NCI-H446 treated with DMSO at 0.1 percent for 48 hours (cell line): ENCODE results near the gene SMOC2.

Source experiments
- DNase-seq: peaks from one replicate; lab custom pipeline; 2025; lab: John Stamatoyannopoulos, UW

SMOC2 gene, protein sequence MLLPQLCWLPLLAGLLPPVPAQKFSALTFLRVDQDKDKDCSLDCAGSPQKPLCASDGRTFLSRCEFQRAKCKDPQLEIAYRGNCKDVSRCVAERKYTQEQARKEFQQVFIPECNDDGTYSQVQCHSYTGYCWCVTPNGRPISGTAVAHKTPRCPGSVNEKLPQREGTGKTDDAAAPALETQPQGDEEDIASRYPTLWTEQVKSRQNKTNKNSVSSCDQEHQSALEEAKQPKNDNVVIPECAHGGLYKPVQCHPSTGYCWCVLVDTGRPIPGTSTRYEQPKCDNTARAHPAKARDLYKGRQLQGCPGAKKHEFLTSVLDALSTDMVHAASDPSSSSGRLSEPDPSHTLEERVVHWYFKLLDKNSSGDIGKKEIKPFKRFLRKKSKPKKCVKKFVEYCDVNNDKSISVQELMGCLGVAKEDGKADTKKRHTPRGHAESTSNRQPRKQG

DNA sequence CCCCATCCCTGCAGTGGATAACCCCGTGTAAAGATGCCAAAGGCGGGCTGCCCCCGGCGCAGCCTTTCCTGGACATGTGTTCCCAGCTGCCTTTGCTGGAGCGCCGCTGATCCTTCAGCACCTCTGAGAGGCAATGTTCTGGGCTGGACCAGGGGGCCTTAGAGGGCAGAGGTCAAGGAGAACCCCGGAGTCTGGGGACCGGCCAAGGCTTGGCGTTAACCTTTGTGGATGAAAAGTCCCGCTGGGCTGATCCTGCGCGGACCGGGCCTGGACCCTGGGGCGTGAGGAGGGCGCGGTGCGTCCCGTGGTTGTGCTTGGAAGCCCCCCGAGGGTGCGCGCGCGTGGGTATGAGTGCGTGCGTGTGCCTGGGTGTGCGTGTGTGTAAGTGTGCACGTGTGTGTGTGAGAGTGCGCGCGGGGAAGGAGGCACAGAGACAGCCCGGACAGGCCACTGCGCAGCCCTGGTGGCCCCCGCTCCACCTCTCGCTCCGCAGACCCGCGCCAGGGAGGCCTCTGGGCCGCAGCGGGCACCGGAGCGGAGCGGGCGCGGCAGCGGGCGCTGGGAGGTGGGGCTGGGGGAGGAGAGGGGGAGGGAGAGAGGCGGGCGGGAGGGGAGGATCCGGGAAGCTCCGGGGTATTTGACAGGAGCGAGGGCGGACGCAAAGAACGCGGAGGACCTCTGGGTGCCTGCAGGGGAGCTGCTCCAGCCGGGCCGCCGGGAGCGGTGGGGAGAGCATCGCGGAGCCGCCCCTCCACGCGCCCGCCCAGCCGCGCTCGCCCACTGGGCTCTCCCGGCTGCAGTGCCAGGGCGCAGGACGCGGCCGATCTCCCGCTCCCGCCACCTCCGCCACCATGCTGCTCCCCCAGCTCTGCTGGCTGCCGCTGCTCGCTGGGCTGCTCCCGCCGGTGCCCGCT is at the start of gene SMOC2:
TSS of gene SMOC2 (plus strand) at position 665 of the 914 bp plus-strand sequence. CDS start at position 852, 187 bp downstream.
- no peak for DNase-seq

DNA sequence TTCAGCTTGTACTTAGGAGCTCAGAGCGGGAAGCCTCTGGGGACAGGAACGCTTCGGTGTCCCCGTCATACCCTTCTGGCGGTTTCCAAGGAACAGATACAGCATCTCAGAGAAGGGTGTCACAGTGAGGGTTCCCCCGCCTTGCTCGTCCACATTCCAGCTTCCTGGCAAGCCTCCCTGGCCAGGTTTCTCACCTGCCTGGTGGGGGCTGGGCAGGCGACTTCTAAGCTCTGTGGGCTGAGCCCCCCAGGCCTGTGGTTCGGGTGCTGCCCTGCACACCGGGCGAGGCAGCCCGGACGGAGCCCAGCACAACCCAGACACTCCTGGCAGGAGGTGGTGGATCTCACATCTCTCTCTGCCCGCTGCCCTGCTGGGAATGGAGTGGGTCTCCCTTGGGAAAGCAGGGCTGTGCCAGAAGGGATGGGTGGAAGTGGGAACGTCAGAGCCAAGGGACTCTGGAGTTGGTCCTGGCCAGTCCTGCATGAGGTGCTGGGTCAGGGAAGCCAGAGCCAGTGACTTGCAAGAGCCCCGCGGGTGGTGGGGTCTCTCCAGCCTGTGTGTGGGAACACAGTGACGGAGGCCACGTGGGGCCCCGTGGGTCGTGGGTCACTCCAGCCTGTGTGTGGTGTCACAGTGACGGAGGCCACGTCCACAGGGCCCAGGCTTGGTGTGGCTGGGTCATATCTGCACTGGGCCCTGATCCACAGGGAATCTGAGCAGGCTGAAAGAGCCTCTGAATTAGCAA is 47.7 kb upstream of the SMOC2 start:
- no peak for DNase-seq

DNA sequence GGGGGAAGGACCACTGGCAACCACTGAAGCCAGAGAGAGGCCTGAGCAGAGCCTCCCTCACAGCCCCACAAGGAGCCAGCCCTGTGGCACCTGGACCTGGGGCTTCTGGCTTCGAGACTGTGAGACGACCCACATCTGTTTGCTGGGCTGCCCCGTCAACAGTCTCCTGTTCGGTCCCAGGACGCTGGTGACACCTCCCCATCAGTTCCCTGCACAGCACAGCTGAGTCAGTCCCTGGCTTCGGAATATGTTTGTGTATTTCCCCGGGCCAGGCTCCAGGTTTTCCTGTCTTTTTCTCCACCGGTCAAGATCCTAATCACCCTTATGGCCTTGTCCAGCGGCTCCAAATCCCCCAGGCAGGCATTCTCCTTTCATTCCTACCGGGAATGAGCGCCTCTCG is 46.4 kb upstream of the SMOC2 start:
- no peak for DNase-seq

DNA sequence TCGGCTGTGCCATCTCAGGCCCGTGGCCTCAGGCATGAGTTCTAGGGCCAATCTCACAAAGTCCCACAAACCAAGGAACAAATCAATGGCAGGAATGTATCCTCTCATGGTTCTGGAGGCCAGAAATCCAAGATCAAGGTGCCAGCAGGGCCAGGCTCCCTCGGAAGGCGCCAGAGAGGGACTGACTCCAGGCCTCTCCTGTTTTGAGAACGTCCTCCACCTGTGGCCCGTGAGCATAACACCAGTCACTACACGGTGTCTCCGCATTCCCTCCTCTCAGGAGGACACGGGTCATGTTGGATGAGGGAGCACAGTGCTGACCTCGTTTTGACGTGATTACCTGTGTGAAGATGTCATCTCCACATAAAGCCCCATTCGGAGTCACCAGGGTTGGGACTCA is 45.0 kb upstream of the SMOC2 start:
- DNase-seq, result no peak

DNA sequence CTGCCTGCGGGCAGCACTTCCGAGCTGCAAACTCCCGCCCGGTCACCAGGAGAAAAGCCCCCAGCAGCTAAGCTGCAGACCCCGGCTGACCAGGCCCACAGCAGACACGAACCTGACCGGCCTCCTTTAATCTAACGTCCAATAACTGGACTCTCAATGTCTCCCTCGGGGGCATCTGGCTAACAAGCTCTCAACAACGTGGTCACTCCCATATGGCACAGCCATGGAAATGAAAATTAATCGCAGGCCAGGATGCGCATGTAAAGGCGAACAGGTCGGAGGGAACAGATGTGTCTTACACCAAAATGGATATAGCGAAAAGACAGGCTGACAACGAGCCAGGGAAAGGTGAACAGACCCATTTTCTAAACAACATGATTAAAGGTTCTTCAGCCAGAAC is 44.4 kb upstream of the SMOC2 start:
- no peak for DNase-seq

DNA sequence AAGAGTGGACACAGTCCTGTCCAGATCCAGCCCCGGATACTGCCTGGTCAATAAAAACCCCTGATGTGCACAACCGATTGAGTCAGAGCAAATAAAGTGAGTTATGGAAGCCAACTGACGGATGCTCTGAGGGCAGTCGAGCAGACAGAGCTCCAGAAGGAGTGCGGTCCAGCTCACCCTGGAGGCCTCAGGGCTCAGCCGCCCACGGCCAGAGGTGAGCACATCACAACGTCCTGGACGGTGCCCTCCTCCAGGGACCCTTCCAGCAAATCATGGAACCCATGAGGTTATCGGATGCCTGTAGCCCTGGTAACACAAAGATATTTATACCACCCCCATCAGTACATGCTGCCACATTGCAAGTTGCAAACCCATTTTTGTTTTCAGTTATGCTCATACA is 44.0 kb upstream of the SMOC2 start:
- no peak for DNase-seq

DNA sequence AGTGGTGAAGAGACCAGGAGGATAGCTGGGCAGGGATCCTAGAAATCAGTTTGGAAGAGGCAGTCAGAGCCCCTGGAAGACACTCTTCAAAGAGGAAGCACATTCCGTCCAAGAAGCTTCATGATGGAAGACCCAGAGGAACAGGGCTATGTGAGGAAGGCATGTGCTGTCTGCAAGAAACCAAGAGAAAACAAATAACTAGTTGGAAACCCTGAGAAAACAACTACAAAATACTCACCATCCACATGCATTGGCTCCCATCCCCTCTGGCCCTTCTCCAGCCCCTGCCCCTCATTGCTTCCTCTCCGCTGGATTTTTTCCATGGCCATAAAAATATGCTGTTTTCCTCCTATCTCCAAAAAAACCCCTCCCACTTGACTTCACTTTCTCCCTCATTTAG is 40.9 kb upstream of the SMOC2 start:
- no peak for DNase-seq

DNA sequence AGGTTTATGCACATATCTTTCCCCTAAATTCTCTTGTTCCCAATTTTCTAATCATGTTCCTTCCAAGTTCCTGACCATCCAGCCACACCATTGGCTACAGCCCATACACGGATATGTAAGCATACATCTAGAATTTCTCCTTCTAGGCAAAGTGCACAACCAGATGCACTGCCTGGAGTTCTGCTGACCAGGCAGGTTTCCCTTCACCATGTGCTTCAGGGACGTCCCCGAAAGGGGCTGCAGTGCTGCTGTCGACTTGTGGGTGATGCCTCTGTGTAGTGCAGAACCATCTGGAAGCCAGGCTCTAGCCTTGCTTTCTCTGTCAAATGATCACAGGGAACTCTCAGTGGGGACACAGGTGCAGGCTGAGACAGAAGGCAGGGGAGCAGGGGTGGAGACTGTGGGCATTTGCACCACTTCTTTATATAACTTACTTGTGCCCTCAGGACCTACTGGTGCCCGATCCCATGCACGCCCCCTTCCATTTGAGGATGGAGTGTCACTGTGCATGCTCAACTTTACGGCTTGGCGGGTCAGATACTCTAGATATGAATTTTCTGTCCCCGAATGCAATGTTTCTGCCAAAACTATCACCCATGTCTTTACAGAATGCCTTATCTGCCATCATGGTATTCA is 37.5 kb upstream of the SMOC2 start:
- no peak for DNase-seq

DNA sequence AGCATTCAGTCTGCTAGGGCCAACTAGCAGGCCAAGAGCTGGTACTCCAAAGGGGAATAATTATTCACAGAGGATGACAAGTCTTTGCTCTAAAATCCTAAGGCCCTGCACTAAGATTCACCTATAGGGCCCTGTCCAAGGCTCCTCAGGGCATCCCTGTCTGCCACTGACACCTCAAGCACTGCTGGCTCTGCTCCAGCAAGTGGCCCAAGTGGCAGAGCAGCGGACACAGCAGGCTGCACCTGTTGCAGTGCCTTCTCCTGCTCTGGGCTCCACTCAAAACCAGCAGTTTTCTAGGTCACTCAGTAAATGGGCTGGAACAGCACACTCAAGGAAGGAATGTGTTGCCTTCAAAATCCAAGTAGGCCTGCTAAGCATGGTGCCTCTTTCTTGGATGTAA is 36.4 kb upstream of the SMOC2 start:
- no peak for DNase-seq

DNA sequence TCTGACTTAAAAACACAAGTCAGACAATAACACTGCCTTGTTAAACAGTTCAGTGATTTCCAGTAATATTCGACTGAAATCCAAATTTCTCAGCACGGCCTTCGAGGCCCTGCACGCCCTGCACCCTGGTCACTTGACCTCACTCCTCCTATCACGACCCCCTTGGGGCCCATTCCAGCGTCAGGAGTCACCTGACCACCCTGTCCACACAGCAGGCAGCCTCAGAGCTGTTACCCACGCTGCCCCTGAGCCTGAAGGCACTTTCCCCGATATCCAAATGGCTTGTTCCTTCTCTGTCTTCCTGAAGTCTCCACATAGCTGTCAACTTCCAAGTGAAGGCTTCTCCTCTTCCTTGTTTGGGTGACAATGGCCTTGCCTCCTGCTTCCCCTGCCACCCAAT is 33.1 kb upstream of the SMOC2 start:
- no peak for DNase-seq

DNA sequence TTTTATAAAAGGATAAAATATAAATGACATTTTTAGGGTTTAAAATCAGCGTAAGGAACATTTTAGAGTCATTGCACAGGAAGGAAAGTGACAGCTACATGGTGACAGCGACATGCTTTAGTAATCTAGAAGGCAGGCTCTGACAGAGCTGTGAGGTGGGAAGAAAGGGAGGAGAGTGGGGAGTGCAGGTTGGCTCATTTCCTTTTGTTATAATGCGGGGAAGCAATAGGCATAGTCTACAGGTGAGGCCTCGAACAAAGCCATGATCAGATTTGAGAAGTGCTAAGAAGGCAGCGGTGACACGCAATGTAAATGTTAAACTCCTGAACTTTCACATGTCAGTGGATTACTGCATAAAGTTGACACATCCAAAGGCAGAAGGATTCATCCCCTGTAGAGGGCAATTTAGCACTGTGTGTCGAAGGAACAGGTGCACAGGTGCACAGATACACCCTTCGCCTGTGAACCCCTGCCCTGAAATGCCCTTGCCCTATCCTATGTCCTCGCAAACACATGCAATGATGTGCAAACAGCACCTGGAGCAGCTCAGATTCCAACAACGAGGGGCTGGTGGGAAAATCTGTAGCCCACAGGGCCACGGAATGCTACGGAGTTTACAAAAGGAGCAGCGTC is 32.4 kb upstream of the SMOC2 start:
- no peak for DNase-seq

DNA sequence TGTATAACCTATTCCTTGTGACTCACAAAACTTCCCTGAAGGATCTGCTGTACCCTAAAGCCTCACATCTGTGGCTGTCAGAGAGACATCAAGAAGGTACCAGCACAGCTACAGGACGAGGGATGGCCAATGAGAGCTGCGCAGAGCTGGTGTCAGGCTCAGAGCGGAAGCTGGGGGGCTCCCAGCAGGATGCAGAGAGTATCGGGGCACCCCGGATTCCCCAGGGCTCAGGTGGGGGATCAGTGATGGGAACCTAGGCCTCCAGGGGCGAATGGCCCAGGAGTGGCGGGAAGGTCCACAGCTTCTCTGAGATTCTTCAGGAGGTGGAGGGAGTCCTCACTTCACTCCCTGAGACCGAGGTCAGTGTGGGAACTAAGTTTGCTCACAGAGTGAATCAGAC is 30.9 kb upstream of the SMOC2 start:
- no peak for DNase-seq

DNA sequence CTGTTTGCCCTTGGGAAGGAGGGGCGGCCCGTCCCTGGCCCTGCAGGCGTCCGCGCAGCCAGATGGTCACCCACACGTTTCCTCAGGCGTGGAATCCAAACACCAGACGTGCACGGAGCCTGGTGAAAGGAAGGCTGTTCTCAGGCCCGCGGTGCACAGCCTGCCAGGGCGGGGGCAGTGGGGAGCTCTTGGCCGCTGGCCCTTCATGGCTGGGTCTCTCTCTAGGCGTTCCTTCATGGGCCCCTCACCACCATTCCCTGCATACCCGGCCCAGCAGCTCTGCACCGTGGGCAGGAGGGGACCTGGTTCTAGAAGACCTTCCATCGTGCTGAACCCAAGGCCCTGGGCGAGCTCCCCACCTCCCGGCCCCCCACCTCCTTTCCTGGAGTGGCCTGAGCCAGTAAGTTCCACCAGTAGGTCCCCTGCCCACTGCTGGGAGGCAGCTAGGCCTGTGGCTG is 30.4 kb upstream of the SMOC2 start:
- DNase-seq, result no peak

DNA sequence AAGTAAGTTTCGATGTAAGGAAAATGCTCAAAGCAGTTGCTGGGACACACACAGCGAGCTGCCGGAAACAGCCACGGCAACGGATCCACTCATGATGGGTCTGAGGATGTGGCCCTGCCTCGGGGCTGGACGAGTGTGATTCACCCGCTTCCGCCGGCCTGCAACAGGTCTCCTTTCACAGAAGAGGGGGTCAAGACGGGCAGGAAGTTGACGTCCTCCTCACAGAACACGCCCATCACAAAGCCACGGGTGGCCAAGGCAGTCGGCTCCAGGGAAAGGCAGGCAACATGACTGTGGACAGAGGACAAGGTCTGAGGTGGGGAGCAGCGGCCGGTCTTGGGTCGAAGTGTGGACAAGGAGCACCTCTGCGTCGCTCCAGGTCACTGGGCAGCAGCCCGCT is 29.9 kb upstream of the SMOC2 start:
- DNase-seq, result no peak

DNA sequence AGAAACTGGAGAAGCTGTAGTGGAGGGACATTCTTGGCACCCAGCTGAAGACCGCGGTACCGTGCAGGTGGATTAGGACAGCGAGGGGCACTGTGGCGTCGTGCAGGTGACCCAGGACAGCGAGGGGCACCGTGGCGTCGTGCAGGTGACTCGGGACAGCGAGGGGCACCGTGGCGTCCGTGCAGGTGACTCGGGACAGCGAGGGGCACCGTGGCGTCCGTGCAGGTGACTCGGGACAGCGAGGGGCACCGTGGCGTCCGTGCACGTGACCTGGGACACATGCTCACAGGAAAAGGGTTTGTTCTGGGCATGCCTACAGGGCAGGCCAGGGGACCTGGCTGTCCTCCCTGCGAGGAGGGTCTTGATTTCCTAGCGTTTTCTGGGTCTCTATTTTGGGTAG is 29.2 kb upstream of the SMOC2 start:
- no peak for DNase-seq

DNA sequence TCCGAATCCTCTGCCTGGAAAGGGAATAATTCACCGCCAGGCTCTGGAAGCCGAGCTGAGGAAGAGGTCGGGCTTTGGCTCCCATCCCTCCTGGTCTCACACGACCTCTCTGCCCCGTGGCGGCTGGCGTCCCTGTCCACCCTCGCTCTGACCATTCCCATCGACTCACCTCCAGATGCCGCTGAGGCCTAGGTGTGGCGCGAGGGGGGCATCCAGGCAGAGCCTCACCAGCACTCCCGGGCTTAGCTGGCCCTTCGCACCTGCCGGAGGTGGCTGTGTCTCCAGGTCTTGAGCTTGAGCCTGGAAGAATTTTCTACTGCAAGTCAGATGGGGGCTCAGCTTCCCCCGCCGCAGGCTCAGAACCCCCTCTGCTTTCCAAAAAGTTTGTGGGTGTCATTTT is 28.5 kb upstream of the SMOC2 start:
- no peak for DNase-seq

DNA sequence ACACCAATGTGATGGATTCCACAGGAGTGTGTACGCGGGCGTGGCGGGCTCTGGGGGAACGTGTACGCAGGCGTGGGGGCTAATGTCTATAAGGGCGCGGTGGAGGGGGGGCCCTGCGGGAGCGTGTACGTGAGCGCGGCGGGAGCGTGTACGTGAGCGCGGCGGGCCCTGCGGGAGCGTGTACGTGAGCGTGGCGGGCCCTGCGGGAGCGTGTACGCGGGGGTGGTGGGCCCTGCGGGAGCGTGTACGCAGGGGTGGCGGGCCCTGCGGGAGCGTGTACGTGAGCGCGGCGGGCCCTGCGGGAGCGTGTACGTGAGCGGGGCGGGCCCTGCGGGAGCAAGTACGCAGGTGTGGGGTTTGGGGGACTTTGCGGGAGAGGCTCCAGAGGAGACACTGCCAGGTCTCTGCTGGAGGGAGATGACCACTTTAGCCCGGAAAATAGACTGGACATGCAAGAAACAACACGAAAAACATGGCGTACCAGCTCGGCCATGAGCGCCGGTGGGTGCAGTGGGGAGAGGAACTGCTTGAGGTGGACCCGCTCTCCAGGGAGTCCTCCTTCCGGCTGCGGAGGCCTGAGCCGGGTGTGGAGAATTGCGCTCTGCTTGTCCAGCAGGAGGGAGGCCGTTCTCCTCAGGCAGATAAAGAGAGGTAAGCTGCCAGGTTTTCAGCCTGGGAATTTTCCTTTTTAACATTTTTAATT is 27.8 kb upstream of the SMOC2 start:
- no peak for DNase-seq

DNA sequence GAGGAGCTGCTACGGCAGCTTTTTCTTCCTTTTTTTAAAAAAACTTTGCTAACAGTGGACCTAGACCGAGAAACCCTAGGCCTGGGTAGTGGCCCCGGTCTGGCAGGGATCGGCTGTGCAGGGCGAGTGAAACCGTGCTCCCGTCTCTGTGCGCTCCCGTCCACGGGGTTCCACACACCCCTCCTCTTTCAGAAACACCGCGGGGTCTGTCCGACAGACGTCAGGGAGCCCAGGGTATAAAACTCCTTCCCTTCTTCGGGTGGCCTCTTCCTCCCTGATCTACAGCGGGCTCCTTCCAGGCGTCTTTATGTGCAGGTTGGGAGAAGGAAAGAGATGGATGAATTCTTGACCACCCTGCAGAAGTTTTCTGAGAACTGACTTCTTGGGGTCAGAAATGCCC is 27.1 kb upstream of the SMOC2 start:
- no peak for DNase-seq

DNA sequence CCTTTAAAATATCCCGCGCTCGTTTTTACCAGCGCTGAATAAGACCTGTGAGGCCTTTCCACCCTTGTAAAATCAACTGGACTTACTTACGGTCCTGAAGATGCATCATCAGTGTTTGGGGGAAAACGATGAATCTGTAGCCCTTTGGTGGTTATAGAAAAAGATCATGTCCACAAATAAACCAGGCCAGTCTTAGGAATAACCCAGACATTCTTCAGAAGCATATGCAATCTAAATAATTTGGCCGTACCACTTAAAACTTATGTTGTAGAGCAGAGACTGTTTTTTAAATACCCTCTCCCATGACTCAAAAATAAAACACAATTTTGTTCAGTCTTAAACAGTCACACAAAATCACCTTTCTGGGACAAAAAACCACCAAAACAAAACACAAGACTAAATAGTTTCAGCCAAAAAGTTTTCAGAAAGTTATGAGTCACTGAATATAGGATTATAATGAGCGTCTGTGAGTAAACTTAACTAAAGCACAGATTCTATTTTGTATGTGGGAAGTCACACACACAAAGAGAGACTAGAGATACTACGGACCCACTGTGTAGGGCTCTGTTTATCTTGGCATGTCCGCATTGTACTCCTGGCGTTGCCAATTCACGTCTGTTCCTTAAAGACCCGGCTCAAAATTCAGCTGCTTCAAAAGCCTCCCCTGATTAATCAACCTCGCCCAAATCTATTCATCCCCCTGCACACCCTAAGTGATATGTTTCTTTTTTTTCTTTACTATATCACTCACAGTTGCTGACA is 26.5 kb upstream of the SMOC2 start:
- DNase-seq, result no peak
